Measurements from ENCODE around the gene FAM13B. TPM values are rescaled to one million over a fixed set of nuclear protein-coding genes. Genes with fewer than 3 reads are reported as not detected.

The FAM13B gene
- total and polyA plus RNA-seq, 2 experiments from 2014 or later: 8.1 to 22.7 TPM

DNA sequence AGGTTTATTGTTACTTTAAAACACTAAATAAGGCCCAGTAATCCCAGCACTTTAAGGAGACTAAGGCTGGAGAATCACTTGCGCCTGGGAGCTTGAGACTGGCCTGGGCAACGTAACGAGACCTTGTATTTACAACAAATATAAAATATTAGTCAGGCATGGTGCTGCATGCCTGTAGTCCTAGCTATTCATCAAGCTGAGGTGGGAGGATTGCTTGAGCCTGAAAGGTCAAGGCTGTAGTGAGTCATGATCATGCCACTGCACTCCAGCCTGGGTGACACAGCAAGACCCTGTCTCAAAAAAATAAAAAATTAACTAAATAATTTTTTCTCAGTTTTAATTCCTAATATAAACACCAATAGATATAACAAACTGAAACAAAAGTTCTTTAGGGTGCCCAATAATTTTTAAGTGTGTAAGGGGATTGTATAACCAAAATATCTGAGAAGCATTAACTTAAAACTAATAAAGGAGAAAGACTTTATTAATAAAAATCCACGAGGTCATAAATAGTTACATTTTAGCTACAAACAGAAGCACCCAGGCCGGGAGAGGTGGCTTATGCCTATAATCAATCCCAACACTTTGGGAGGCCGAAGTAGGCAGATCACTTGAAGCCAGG lies 32.7 kb downstream of the FAM13B start:
- H3K9me3 ChIP-seq (ENCODE audit: low read depth): no peaks in the 10 kb centered on the region
- H3K4me3 ChIP-seq: no peak overlapping the region
- no peaks in the 10 kb centered on the region for H3K36me3 ChIP-seq (replicated peaks; ENCODE audit: insufficient read depth, low read depth)
- peaks cover 27% of the 10 kb centered on the region for H3K79me2 ChIP-seq
- 88% methylated on average over 6 of the region's 6 CpGs for WGBS (ENCODE audit: low lambda C conversion rate, missing lambda C conversion rate)
- H4K20me1 ChIP-seq (ENCODE audit: insufficient read depth, poor library complexity, severe bottlenecking): no peaks in the 10 kb centered on the region
- no peak overlapping the region for H2AFZ ChIP-seq
- peak; percentile 5 for DNase-seq (ENCODE audit: low spot score)
- TF ChIP-seq EZH2phosphoT487 (IDR thresholded peaks at IDR 0.05; ENCODE audit: low read depth, severe bottlenecking, unreplicated experiment) (no peak), EZH2 (IDR thresholded peaks at IDR 0.05; ENCODE audit: borderline replicate concordance) (no peak)
- TF ChIP-seq, protein P1, sequence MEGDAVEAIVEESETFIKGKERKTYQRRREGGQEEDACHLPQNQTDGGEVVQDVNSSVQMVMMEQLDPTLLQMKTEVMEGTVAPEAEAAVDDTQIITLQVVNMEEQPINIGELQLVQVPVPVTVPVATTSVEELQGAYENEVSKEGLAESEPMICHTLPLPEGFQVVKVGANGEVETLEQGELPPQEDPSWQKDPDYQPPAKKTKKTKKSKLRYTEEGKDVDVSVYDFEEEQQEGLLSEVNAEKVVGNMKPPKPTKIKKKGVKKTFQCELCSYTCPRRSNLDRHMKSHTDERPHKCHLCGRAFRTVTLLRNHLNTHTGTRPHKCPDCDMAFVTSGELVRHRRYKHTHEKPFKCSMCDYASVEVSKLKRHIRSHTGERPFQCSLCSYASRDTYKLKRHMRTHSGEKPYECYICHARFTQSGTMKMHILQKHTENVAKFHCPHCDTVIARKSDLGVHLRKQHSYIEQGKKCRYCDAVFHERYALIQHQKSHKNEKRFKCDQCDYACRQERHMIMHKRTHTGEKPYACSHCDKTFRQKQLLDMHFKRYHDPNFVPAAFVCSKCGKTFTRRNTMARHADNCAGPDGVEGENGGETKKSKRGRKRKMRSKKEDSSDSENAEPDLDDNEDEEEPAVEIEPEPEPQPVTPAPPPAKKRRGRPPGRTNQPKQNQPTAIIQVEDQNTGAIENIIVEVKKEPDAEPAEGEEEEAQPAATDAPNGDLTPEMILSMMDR (IDR thresholded peaks at IDR 0.05; ENCODE audit: poor library complexity): no peak
- no peak overlapping the region for H3K4me2 ChIP-seq
- no peaks in the 10 kb centered on the region for H3K9me2 ChIP-seq (replicated peaks; ENCODE audit: insufficient read depth)
- H3K4me1 ChIP-seq (ENCODE audit: insufficient read depth): no peaks in the 10 kb centered on the region
- H3K27ac ChIP-seq: no peak overlapping the region
- no peaks in the 10 kb centered on the region for H3K27me3 ChIP-seq

DNA sequence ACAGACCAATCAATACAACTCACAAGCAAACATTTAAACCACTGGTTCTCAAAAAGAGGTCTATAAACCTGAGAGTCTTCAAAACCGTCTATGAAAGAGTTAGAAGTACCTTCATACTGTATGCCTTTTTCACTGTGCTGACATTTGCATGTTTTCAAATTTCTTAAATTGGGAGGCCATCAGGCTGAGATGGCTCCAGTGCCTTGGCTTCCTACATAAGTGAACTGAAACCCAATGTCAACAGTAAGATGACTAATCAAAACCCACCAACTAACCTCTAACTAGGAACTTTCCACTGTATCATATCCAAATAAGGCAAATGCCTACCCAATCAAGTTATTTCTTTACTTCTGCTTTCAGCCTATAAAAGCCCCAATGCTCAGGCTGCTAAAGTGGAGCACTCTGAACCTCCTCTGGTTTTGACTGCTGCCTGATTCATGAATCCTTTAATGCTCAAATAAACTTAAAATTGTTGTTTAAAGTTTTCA lies 35.1 kb downstream of the FAM13B start:
- Histone ChIP-seq H3K79me2 (peaks cover 42% of the 10 kb centered on the region), H3K9me2 (replicated peaks; ENCODE audit: insufficient read depth) (no peaks in the 10 kb centered on the region), H3K4me3 (no peak overlapping the region), H3K4me2 (no peak overlapping the region), H3K36me3 (replicated peaks; ENCODE audit: insufficient read depth, low read depth) (no peaks in the 10 kb centered on the region), H3K9me3 (ENCODE audit: low read depth) (no peaks in the 10 kb centered on the region), H2AFZ (no peak overlapping the region), H3K4me1 (ENCODE audit: insufficient read depth) (no peaks in the 10 kb centered on the region), H4K20me1 (ENCODE audit: insufficient read depth, poor library complexity, severe bottlenecking) (no peaks in the 10 kb centered on the region), H3K27ac (no peak overlapping the region), H3K27me3 (no peaks in the 10 kb centered on the region)
- DNase-seq (ENCODE audit: low spot score): no peak
- 94% methylated on average over 1 of the region's 1 CpG for WGBS (ENCODE audit: low lambda C conversion rate, missing lambda C conversion rate)
- no peak for TF ChIP-seq EZH2phosphoT487 (IDR thresholded peaks at IDR 0.05; ENCODE audit: low read depth, severe bottlenecking, unreplicated experiment)
- TF ChIP-seq, protein P1 (IDR thresholded peaks at IDR 0.05; ENCODE audit: poor library complexity): no peak
- no peak for TF ChIP-seq EZH2 (IDR thresholded peaks at IDR 0.05; ENCODE audit: borderline replicate concordance)

DNA sequence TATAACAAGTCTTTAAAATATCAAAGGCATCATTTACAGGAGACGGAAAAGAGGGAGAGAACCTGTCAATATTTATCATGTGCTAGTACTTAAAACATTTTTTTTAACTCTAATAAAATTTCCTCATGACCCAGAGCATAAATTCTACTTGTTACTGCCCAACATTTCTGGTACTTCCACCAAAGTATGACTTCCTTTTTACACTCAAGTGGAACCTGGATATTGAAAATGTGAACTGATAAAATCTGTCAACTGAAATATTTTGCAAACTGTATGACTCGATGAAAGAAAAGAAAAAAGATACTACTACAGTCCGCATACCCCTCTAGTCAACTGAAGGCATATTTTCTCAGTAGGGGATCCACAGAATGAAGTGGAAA lies 37.1 kb downstream of the FAM13B start:
- no peaks in the 10 kb centered on the region for H3K4me1 ChIP-seq (ENCODE audit: insufficient read depth)
- H3K9me3 ChIP-seq (ENCODE audit: low read depth): no peaks in the 10 kb centered on the region
- H3K27me3 ChIP-seq: no peaks in the 10 kb centered on the region
- DNase-seq (ENCODE audit: low spot score): no peak
- TF ChIP-seq EZH2phosphoT487 (IDR thresholded peaks at IDR 0.05; ENCODE audit: low read depth, severe bottlenecking, unreplicated experiment) (no peak), EZH2 (IDR thresholded peaks at IDR 0.05; ENCODE audit: borderline replicate concordance) (no peak)
- TF ChIP-seq, protein P1 (IDR thresholded peaks at IDR 0.05; ENCODE audit: poor library complexity): no peak
- H3K4me2 ChIP-seq: no peak overlapping the region
- WGBS (ENCODE audit: low lambda C conversion rate, missing lambda C conversion rate): 82% methylated on average over 3 of the region's 3 CpGs
- H2AFZ ChIP-seq: no peak overlapping the region
- no peaks in the 10 kb centered on the region for H3K36me3 ChIP-seq (replicated peaks; ENCODE audit: insufficient read depth, low read depth)
- peaks cover 54% of the 10 kb centered on the region for H3K79me2 ChIP-seq
- H3K9me2 ChIP-seq (replicated peaks; ENCODE audit: insufficient read depth): no peaks in the 10 kb centered on the region
- H3K27ac ChIP-seq: no peak overlapping the region
- no peak overlapping the region for H3K4me3 ChIP-seq
- no peaks in the 10 kb centered on the region for H4K20me1 ChIP-seq (ENCODE audit: insufficient read depth, poor library complexity, severe bottlenecking)

Data from hepatocyte (in vitro differentiated cells).